Panc1 (cell line): ENCODE measurements around the gene HK1. TPM values are rescaled to one million over a fixed set of nuclear protein-coding genes. Genes with fewer than 3 reads are reported as not detected.

ENCODE experiments used
- ATAC-seq: fragments of 200-7000 bp; cut with Tn5 transposase; 2 replicates; pipeline ENCODE4 v1.9.1; 2020; ENCODE audit warnings: mild to moderate bottlenecking, moderate library complexity
- BruUV-seq: library from RNA; stranded (reverse); fragments of 400-500 nt; replicated peaks from 2 replicates; lab custom pipeline; 2021; lab: Mats Ljungman, UMichigan
- CTCF ChIA-PET: fragments of 300-600 bp; sonication (Branson Sonifier 250); formaldehyde crosslinking; loops from one replicate; lab custom pipeline; 2022; ENCODE audit warnings: antibody characterized with exemption; lab: Charles Lee
- POLR2A ChIA-PET: fragments of 300-600 bp; sonication (Branson Sonifier 250); formaldehyde crosslinking; loops from one replicate; lab custom pipeline; 2022; ENCODE audit warnings: antibody characterized with exemption; lab: Charles Lee
- DNase-seq: peaks from one replicate; pipeline ENCODE4 v3.0.0-alpha.2; 2010; ENCODE audit warnings: low read depth, low spot score
- H3K27ac ChIP-seq: 2 replicates; pipeline ENCODE4 v1.5.1; 2011; ENCODE audit warnings: mild to moderate bottlenecking, low read length, inconsistent platforms
- H3K27me3 ChIP-seq: fragments of 200-500 bp; sonication (Bioruptor generic); 2 replicates; pipeline ENCODE4 v1.6.0; 2014; ENCODE audit warnings: low read length, inconsistent platforms; ENCODE audit not compliant: control insufficient read depth, insufficient read depth
- H3K36me3 ChIP-seq: fragments of 200-500 bp; sonication (Bioruptor generic); 2 replicates; pipeline ENCODE4 v1.5.1; 2014; ENCODE audit warnings: inconsistent platforms, mild to moderate bottlenecking, low read length, moderate library complexity; ENCODE audit not compliant: control insufficient read depth, insufficient read depth
- H3K4me1 ChIP-seq: 2 replicates; pipeline ENCODE4 v1.5.1; 2011; ENCODE audit warnings: inconsistent platforms, mild to moderate bottlenecking, low read length, moderate library complexity; ENCODE audit not compliant: control insufficient read depth, insufficient read depth
- H3K4me3 ChIP-seq, 2 experiments: 2 replicates each; pipeline ENCODE4 v1.5.1; 2011 to 2012; ENCODE audit warnings: low read depth in 2 of 2, low read length in 2 of 2, mild to moderate bottlenecking in 2 of 2, inconsistent platforms in 1 of 2, moderate library complexity in 1 of 2
- H3K9me3 ChIP-seq: fragments of 200-500 bp; sonication (Bioruptor generic); 2 replicates; pipeline ENCODE4 v1.5.1; 2014; ENCODE audit warnings: low read depth, mild to moderate bottlenecking, inconsistent platforms, low read length, moderate library complexity; ENCODE audit not compliant: control insufficient read depth, insufficient read depth
- POLR2AphosphoS5 ChIP-seq: IDR thresholded peaks from 2 replicates; pipeline ENCODE4 v1.6.1; 2012; ENCODE audit warnings: mild to moderate bottlenecking, low read depth, low read length, moderate library complexity
- REST ChIP-seq, 2 experiments: IDR thresholded peaks; 2 replicates each; pipeline ENCODE4 v1.6.1; 2011 to 2012; ENCODE audit warnings: low read depth in 2 of 2, control low read depth in 1 of 2, low read length in 1 of 2, mild to moderate bottlenecking in 1 of 2, moderate library complexity in 1 of 2; ENCODE audit not compliant: insufficient read depth in 1 of 2
- SIN3A ChIP-seq: IDR thresholded peaks from 2 replicates; pipeline ENCODE4 v1.6.1; 2012; ENCODE audit warnings: low read depth, mild to moderate bottlenecking, low read length, moderate library complexity, borderline replicate concordance; ENCODE audit not compliant: insufficient read depth
- TCF7L2 ChIP-seq: IDR thresholded peaks from 2 replicates; pipeline ENCODE4 v1.6.1; 2011; ENCODE audit warnings: mild to moderate bottlenecking, low read depth, low read length, inconsistent platforms
- in situ Hi-C: cut with HindIII; loops from 2 replicates; pipeline ENCODE4 v1.10.0; 2016; ENCODE audit warnings: low sequenced_read_pairs, low pct_unique_long_range_greater_than_20kb
- intact Hi-C: fragments of 100-400 bp; cut with micrococcal nuclease; formaldehyde crosslinking; loops from one replicate; pipeline ENCODE4 v1.10.0; 2022; ENCODE audit not compliant: unreplicated experiment
- total RNA-seq: library from RNA; stranded (reverse); gene quantifications from one replicate; pipeline ENCODE4 v1.2.1, GENCODE V29; 2021; ENCODE audit not compliant: unreplicated experiment
- TF ChIP-seq, protein P1 (sequence below): fragments of 450-650 bp; IDR thresholded peaks from 2 replicates; pipeline ENCODE4 v1.5.1; 2017; ENCODE audit warnings: mild to moderate bottlenecking

The HK1 gene
- total RNA-seq, 1 experiment from 2014 or later: 74.4 TPM

- TF ChIP-seq TCF7L2 (no peak), SIN3A (no peak), POLR2AphosphoS5 (no peak), REST (IDR thresholded peaks at IDR 0.05; ENCODE audit: insufficient read depth in 1 of 2, low read depth in 2 of 2, low read length in 1 of 2) (no peak)
- TF ChIP-seq, protein P1, sequence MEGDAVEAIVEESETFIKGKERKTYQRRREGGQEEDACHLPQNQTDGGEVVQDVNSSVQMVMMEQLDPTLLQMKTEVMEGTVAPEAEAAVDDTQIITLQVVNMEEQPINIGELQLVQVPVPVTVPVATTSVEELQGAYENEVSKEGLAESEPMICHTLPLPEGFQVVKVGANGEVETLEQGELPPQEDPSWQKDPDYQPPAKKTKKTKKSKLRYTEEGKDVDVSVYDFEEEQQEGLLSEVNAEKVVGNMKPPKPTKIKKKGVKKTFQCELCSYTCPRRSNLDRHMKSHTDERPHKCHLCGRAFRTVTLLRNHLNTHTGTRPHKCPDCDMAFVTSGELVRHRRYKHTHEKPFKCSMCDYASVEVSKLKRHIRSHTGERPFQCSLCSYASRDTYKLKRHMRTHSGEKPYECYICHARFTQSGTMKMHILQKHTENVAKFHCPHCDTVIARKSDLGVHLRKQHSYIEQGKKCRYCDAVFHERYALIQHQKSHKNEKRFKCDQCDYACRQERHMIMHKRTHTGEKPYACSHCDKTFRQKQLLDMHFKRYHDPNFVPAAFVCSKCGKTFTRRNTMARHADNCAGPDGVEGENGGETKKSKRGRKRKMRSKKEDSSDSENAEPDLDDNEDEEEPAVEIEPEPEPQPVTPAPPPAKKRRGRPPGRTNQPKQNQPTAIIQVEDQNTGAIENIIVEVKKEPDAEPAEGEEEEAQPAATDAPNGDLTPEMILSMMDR: no peak
- in situ Hi-C loops: no loop called here
- no TSS peak for BruUV-seq
- Histone ChIP-seq H3K4me3 (no peak overlapping the region), H3K27ac (no peak overlapping the region), H3K4me1 (peaks cover 50% of the 10 kb centered on the region), H3K27me3 (no peaks in the 10 kb centered on the region), H3K9me3 (no peaks in the 10 kb centered on the region), H3K36me3 (peaks cover 2% of the 10 kb centered on the region; the same call in 1 of the 2 replicates)
- ATAC-seq: no peak
- no peak for DNase-seq
- ChIA-PET CTCF (interaction anchor here (0.6 kb wide), 1 partner anchor 81 kb away, joined by 12 read pairs; no protein-coding TSS in a partner anchor), POLR2A (no interaction called here)
- intact Hi-C loops: no loop called here
These were observed 42.2 kb downstream of the HK1 start for GRCh38 chr10:69320521-69320920.

DNA sequence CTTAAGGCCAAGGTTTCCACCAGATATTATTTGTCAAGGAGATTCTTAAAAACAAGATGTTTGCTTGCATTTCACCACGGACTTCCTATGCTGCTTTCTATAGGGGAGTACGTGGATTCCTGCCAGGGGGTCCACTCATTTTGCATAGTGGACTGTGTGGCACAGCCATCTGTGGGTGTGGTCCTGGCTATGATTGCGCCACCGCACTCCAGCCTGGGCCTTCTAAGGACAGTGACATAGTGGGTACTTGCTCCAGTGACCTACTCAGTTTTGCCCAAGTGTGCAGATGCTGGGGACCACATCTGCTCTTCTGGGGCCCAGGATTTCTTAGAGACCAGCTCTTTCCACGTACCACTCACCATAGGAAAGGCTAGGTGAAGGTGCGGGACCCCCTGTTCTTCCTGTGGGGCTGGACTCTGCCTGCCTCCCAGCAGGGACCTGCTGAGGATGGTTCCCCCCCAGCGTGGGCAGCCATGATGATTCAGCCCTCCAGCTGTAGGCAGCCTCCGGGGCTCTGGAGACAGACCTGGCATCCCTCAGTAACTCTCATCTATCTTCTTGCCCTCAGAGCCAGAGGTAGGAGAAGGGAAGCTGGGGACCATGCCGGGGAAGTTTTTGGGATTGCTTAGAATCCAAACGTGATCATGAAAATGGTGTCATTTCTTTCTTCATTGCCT lies 42.9 kb downstream of the HK1 start:
- H3K9me3 ChIP-seq: no peaks in the 10 kb centered on the region
- no peaks in the 10 kb centered on the region for H3K27me3 ChIP-seq
- TF ChIP-seq, protein P1: no peak
- TF ChIP-seq TCF7L2 (no peak), REST (IDR thresholded peaks at IDR 0.05; ENCODE audit: insufficient read depth in 1 of 2, low read depth in 2 of 2, low read length in 1 of 2) (no peak), POLR2AphosphoS5 (no peak), SIN3A (no peak)
- ATAC-seq (no peak), DNase-seq (no peak)
- POLR2A ChIA-PET: no interaction called here
- no TSS peak for BruUV-seq
- H3K27ac ChIP-seq: peak overlapping the region; percentile 2; the same call in 1 of the 2 replicates
- peaks cover 53% of the 10 kb centered on the region for H3K4me1 ChIP-seq
- CTCF ChIA-PET: interaction anchor here (0.6 kb wide), 1 partner anchor 82 kb away, joined by 12 read pairs; no protein-coding TSS in a partner anchor
- intact Hi-C loops: no loop called here
- in situ Hi-C loops: no loop called here
- H3K4me3 ChIP-seq: no peak overlapping the region
- peaks cover 2% of the 10 kb centered on the region; the same call in 1 of the 2 replicates for H3K36me3 ChIP-seq
